HG03565 (cell line): ENCODE results near the gene FOXP4.

Experiments used
- ATAC-seq: cut with Tn5 transposase; IDR thresholded peaks from one replicate; pipeline ENCODE4 v1.9.1; 2021; ENCODE audit warnings: mild to moderate bottlenecking, moderate library complexity; ENCODE audit not compliant: unreplicated experiment

The FOXP4 gene

DNA sequence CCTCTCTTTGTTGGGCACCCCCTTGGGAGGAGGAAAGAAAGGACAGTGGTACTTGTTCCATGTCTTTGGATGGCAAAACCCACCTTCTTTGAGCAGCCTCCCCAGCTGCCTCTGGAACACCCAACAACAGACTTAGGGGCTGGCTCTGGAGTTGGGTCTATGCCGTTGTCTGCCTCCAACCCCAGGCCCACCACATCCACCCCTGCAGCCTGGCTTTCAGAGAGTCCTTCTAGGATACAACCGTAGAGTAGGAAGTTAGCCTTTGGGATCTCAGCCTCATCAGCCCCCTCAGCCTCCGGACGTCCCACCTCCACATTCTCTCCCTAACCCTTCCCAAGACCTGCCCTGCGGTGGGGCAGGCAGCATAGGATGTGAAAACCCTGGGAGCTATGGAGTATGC is 36.4 kb downstream of the FOXP4 start:
- ATAC-seq, result no peak

- ATAC-seq, result no peak
These were observed 37.4 kb downstream of the FOXP4 start for GRCh38 chr6:41583565-41583964.

DNA sequence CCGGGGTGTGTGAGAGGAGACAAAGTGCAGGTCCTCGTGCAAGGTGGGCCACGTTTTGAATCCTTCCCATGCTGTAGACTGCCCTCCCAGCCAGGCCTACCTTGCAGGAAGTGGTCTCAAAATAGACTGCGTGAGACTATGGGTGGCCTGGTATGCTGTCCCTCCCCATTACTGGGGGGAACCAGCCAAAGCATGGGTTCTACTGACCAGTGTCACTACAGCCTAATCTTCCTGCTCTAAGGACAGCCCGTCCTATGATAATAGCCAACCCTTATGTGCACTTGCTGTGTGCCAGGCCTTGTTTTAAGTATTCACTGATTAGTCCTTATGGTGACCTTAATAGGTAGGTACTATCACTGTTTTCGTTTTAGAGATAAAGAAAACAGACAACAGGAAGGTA is 38.0 kb downstream of the FOXP4 start:
- ATAC-seq, result no peak

DNA sequence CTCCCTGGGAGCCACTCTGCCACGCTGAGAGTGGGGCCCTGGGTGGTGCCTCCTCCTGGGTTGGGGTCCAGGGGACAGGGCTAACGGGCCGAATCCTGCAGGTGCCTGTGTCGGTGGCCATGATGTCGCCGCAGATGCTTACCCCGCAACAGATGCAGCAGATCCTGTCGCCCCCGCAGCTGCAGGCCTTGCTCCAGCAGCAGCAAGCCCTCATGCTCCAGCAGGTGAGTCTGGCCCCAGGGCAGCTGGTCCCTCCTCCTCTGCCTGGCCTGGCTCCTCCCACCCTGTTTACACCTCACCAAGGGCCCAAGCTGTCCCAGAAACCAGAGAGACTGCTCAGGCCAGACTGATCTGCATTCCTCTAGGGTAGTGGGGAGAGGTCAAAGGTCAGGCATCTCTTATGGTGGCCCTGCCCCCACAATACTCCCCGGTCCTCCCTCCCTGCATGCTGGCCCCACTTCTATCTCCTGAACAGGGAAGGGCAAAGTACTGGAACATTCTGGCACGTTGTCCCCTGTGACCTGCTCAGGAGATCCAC is 38.6 kb downstream of the FOXP4 start:
- no peak for ATAC-seq

DNA sequence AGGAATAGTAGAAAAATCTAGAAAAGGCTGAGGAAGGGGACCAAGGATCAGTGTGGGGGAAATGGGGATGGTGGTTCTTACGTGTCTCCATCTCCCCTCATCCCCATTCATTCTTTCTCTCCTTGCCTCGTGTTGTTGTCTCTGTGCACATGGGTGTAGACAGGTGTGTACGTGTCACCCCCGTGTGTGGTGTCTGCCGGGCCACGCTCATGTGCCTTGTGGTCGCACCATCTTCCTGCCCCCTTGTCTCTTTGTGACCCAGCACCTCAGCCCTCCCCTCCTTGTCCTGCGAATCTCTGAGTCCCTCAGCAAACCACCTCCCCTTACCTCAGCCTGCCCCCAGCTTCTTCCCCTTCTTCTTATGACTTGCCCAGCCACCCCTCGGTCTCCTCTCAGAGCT is 39.4 kb downstream of the FOXP4 start:
- ATAC-seq, result no peak

DNA sequence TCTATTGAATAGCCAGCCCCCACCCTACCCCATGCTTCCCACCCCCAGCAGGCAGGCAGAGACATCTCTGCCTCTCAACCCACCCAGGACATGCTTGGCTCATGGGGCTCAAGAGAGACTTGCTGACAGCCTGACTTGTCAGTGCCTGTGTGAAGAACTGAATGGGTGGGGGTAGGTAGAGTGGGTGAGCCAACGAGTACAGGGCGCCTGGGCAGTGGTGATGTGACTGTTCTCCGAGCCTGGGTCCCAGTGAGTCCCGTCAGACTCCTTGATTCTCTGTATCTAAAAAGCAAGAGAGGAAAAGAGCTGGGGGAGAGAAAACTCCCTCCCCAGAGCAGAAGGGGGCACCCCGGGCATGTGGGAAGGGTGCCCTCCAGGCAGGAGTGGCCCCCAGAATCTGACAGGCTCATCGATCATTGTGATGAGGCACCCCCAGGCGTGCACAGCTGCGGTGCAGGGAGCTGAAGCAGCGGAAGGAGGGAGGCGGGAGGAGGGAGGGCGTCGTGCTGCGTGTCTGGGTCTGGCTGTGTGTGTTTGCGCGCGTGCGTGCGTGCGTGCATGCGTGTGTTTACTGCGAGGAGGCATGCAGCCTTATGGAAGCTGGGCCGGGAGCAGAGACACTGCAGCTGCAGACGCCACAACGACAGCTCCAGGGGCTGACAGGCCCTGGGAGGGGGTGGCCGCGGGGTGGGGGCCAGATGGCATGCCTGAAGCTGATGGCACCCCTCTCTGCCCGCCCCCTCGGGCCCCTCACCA is 40.2 kb downstream of the FOXP4 start:
- ATAC-seq, result no peak

DNA sequence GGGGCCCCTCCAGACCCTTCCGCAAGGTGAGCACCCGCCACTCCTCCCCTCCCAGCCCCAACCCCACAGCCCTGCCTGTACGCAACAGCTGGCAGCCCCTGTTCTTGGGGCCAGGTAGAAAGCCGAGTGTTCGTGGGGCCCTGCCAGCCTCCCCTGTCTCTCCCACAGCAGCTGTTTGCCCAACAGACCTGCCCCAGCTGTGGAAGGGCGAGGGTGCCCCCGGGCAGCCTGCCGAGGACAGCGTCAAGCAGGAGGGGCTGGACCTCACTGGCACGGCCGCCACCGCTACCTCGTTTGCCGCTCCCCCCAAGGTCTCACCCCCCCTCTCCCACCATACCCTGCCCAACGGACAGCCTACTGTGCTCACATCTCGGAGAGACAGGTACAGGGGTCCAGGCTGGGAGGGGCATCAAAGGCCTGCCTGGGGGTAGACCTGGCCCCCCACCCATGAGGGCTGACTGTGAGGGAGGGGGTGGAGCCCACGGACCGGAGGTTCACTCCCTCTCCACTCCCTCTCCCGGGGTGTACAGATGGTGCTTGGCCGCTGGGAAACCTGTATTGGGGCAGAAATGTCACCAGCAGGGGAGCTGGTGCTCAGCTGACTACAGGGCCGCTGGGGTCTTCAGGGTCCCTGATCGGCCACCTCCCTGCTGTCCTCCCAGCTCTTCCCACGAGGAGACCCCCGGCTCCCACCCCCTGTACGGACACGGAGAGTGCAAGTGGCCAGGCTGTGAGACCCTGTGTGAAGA is 41.1 kb downstream of the FOXP4 start:
- no peak for ATAC-seq

GRCh38 chr6:41588111-41588510 is 41.9 kb downstream of the FOXP4 start:
- no peak for ATAC-seq

DNA sequence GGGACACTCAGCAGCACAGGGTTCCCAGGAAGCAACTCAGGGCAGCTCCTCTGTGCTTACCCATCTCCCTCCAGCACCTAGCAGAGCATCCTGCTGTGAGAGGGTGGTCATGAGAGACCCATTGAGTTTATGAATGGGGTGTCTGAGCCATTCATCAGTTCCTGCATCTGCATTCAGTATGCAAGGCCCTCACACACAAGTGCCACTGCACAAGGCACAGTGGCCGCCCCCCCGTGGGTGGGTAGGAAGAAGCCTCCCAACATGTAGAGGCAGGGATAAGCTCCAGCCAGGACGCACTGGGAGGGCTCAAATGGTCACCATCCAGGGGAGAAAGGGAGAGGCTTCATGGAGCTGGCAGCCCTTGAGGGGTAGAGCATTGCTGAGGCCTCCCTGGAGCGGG is 43.0 kb downstream of the FOXP4 start:
- ATAC-seq, result no peak

GRCh38 chr6:41589636-41590622 is 43.7 kb downstream of the FOXP4 start:
- ATAC-seq, result no peak

GRCh38 chr6:41591122-41591521 is 44.9 kb downstream of the FOXP4 start:
- ATAC-seq, result no peak

GRCh38 chr6:41591859-41592502 is 45.8 kb downstream of the FOXP4 start:
- ATAC-seq, result no peak

DNA sequence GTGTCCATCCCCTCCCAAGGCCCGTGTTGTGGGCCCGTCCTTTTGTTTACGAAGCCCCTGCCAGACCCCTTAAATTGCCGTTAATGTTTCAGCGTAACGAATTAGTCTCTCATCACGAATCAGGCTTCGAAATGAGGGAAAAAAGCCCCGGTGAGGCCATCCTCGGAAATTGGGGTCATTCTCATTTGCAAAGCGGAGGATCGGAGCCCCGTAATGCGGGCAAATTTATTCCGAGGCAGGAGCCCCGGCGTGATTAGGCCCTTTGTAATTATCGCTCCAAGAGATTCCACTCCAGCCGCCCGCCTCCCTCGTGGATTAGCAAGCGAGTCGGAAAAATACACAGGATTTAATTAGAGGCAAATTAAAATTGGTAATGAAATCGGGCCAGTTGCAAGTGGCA is 47.2 kb downstream of the FOXP4 start:
- ATAC-seq, result no peak

GRCh38 chr6:41593839-41594238 is 47.7 kb downstream of the FOXP4 start:
- ATAC-seq, result no peak

GRCh38 chr6:41594326-41594725 is 48.1 kb downstream of the FOXP4 start:
- no peak for ATAC-seq

GRCh38 chr6:41594766-41595165 is 48.6 kb downstream of the FOXP4 start:
- no peak for ATAC-seq

GRCh38 chr6:41595166-41595565 is 49.0 kb downstream of the FOXP4 start:
- ATAC-seq, result no peak

GRCh38 chr6:41596096-41596685 is 50.0 kb downstream of the FOXP4 start:
- no peak for ATAC-seq

DNA sequence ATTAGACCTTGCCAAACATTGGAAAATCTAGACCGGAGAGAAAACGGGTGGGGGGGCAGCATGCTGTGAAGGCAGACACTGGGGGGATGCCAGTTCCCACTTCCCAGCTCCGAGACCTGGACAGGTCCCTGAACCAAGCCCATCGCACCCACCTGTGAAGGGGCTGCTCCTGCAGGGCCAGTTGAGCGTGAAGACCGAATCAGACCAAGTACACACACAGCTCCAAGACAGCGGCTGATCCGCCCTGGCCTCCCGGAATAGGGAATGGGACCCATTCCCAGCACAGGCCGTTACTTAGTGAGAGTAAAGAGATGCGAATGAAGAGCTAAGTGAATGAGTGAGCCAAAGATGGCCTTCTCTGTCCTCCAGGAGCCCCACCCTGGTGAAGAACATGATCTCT is 50.6 kb downstream of the FOXP4 start:
- ATAC-seq, result no peak
